ENCODE results near the gene NPM1.
A peak's percentile ranks its signal among the peaks of the same experiment; 100 is the strongest.

DNA sequence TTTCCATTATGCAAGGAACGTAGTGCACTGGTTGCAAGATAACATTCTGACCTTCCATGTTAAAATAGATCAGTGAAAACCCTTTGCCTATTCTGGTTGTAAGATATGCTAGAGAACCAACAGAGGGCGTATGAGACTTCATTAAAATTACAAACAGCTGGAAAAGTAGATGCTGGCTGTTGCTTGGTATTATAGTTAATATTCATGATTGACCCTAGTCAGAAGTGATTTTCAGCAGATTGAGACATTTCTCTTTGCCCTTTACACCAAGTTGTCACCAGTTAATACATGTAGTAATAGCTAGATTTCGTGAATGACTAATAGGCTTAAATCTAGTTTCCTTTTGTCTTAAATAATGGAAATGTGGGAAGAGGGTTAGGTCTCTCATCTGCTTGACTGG lies 18.0 kb downstream of the NPM1 start:
- TF ChIP-seq, protein P1, sequence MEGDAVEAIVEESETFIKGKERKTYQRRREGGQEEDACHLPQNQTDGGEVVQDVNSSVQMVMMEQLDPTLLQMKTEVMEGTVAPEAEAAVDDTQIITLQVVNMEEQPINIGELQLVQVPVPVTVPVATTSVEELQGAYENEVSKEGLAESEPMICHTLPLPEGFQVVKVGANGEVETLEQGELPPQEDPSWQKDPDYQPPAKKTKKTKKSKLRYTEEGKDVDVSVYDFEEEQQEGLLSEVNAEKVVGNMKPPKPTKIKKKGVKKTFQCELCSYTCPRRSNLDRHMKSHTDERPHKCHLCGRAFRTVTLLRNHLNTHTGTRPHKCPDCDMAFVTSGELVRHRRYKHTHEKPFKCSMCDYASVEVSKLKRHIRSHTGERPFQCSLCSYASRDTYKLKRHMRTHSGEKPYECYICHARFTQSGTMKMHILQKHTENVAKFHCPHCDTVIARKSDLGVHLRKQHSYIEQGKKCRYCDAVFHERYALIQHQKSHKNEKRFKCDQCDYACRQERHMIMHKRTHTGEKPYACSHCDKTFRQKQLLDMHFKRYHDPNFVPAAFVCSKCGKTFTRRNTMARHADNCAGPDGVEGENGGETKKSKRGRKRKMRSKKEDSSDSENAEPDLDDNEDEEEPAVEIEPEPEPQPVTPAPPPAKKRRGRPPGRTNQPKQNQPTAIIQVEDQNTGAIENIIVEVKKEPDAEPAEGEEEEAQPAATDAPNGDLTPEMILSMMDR (IDR thresholded peaks at IDR 0.05), result peak; percentile 49
- TF ChIP-seq EZH2 (IDR thresholded peaks at IDR 0.05; ENCODE audit: borderline replicate concordance, insufficient read depth, low read depth, low read length, poor library complexity, severe bottlenecking), result no peak

Data from B cell (primary cell).